ENCODE results near the gene EFCAB3.
"Not testable (repeated sequence)": the region's sequence is repeated elsewhere in the genome, so short reads cannot be mapped to it uniquely, and the experiment has no call there.

EFCAB3 gene

DNA sequence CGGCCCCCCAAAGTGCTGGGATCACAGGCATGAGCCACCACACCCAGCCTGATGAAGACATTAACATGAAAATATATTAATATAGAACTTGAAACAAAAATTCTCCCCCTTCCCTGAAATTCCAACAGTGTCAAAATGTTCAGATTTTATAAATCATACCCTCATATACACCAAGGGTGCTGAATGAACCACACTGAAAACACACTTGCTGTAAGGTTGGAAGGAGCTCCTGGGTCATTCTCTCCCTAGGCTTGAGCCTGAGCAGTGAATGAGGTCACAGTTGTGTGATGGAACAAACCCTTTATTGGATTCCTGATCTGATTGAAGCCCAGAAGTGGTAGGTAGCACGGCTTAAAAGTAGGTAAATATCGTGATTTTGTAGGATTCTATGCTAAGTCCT, at the start of gene EFCAB3:
Gene EFCAB3 (plus strand): TSS at position 301 of the 400 bp plus-strand sequence. CDS start 2,427 bp downstream, outside the sequence.
- DNase-seq (ENCODE audit: low read depth in 1 of 2, low spot score in 1 of 2): no peak
- in situ Hi-C loops (cut with HindIII; ENCODE audit: low pct_unique_long_range_greater_than_20kb, low sequenced_read_pairs): no loop called here
- no peak for TF ChIP-seq JUND (IDR thresholded peaks at IDR 0.05; ENCODE audit: low read depth)

GRCh38 chr17:62336527-62336926, 43.8 kb upstream of the EFCAB3 start:
- in situ Hi-C loops (cut with HindIII; ENCODE audit: low pct_unique_long_range_greater_than_20kb, low sequenced_read_pairs): no loop called here
- TF ChIP-seq JUND (IDR thresholded peaks at IDR 0.05; ENCODE audit: low read depth): no peak
- no peak for DNase-seq (ENCODE audit: low read depth in 1 of 2, low spot score in 1 of 2)

DNA sequence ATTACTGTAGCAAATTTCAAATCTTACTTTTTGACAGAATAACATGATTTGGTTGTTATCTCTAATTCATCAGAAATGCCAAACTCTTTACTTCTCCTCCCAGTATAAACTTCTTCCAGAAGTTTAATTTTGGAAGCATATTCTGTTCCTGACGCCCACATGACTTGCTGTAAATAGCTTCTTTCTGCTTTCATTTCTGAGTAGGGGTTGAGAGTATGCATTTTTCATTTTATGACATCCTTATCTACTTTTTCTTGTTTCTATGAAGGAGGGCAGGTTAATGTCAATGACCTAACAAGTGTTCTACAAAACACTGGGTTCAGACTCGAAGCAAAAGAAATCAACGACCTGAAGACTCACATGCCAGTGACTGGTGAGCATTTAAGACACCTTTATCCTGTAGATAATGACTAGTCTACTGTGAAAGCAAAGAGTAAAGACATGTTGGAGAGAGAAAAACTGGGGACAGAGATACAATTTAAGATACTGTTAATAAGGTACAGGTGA, 36.5 kb upstream of the EFCAB3 start:
- TF ChIP-seq JUND (IDR thresholded peaks at IDR 0.05; ENCODE audit: low read depth): no peak
- DNase-seq (ENCODE audit: low read depth in 1 of 2, low spot score in 1 of 2): no peak
- in situ Hi-C loops (cut with HindIII; ENCODE audit: low pct_unique_long_range_greater_than_20kb, low sequenced_read_pairs): no loop called here

- in situ Hi-C loops (cut with HindIII; ENCODE audit: low pct_unique_long_range_greater_than_20kb, low sequenced_read_pairs): no loop called here
- no peak for DNase-seq (ENCODE audit: low read depth in 1 of 2, low spot score in 1 of 2)
- TF ChIP-seq JUND (IDR thresholded peaks at IDR 0.05; ENCODE audit: low read depth): no peak
Measured at GRCh38 chr17:62351176-62351575, 29.2 kb upstream of the EFCAB3 start.

- in situ Hi-C loops (cut with HindIII; ENCODE audit: low pct_unique_long_range_greater_than_20kb, low sequenced_read_pairs): no loop called here
- no peak for DNase-seq (ENCODE audit: low read depth in 1 of 2, low spot score in 1 of 2)
- TF ChIP-seq JUND (IDR thresholded peaks at IDR 0.05; ENCODE audit: low read depth): no peak
Measured at GRCh38 chr17:62366191-62366590, 14.2 kb upstream of the EFCAB3 start.

- in situ Hi-C loops (cut with HindIII; ENCODE audit: low pct_unique_long_range_greater_than_20kb, low sequenced_read_pairs): no loop called here
- no peak for TF ChIP-seq JUND (IDR thresholded peaks at IDR 0.05; ENCODE audit: low read depth)
- no peak for DNase-seq (ENCODE audit: low read depth in 1 of 2, low spot score in 1 of 2)
Measured at GRCh38 chr17:62381561-62381960, 1.2 kb downstream of the EFCAB3 start.

GRCh38 chr17:62388856-62389255, 8.5 kb downstream of the EFCAB3 start:
- TF ChIP-seq JUND (IDR thresholded peaks at IDR 0.05; ENCODE audit: low read depth): no peak
- in situ Hi-C loops (cut with HindIII; ENCODE audit: low pct_unique_long_range_greater_than_20kb, low sequenced_read_pairs): no loop called here
- DNase-seq (ENCODE audit: low read depth in 1 of 2, low spot score in 1 of 2): no peak

DNA sequence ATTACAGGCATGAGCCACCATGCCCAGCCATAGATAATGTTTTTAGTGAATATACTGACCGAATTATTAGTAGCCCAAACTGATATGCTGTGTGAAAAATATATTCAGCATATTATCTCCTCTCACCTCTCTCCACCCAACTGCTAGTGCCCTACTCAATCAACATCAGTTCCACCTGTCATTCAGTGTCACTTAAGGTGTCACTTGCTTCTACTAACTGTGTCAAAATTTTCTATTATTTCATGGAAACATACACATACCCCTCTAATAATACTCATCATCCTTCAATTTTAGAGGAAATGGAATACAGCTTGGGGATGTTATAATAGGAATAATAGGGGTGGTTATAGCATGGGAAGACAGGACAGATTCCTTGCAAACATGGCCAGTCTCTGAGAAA, 12.6 kb downstream of the EFCAB3 start:
- TF ChIP-seq JUND (IDR thresholded peaks at IDR 0.05; ENCODE audit: low read depth): no peak
- in situ Hi-C loops (cut with HindIII; ENCODE audit: low pct_unique_long_range_greater_than_20kb, low sequenced_read_pairs): no loop called here
- no peak for DNase-seq (ENCODE audit: low read depth in 1 of 2, low spot score in 1 of 2)

DNA sequence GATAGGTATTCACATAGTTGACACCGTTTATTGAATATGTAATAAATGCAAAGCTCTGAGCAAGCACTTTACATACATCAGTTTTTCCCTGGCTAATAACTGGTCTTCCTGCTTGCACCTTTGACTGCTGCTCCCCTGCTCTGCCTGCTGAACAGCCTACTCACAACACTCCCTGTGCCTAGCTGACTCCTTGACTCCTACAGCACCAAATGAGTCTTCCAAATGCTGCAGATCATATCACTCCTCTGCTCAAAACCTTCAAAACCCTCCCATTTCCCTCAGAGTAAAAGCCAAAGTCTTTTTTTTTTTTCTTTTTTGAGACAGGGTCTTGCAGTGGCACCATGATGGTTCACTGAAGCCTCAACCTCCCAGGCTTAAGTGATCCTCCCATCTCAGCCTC, 18.5 kb downstream of the EFCAB3 start:
- in situ Hi-C loops (cut with HindIII; ENCODE audit: low pct_unique_long_range_greater_than_20kb, low sequenced_read_pairs): no loop called here
- TF ChIP-seq JUND (IDR thresholded peaks at IDR 0.05; ENCODE audit: low read depth): no peak
- no peak for DNase-seq (ENCODE audit: low read depth in 1 of 2, low spot score in 1 of 2)

- no peak for TF ChIP-seq JUND (IDR thresholded peaks at IDR 0.05; ENCODE audit: low read depth)
- in situ Hi-C loops (cut with HindIII; ENCODE audit: low pct_unique_long_range_greater_than_20kb, low sequenced_read_pairs): no loop called here
- DNase-seq (ENCODE audit: low read depth in 1 of 2, low spot score in 1 of 2): no peak
Measured at GRCh38 chr17:62405451-62405850, 25.1 kb downstream of the EFCAB3 start.

- DNase-seq (ENCODE audit: low read depth in 1 of 2, low spot score in 1 of 2); in situ Hi-C loops (cut with HindIII; ENCODE audit: low pct_unique_long_range_greater_than_20kb, low sequenced_read_pairs): not testable (repeated sequence)
Measured at GRCh38 chr17:62413090-62413489, 32.7 kb downstream of the EFCAB3 start.

GRCh38 chr17:62423647-62424461, 43.5 kb downstream of the EFCAB3 start, which contains the start of gene METTL2A:
TSS of gene METTL2A (plus strand) at chr17:62423897. CDS start at chr17:62423903, 6 bp downstream.
- peak; percentile 80 to 97 for DNase-seq (ENCODE audit: low read depth in 1 of 2, low spot score in 1 of 2)
- in situ Hi-C loops (cut with HindIII; ENCODE audit: low pct_unique_long_range_greater_than_20kb, low sequenced_read_pairs): not testable (repeated sequence)

- DNase-seq (ENCODE audit: low read depth in 1 of 2, low spot score in 1 of 2); in situ Hi-C loops (cut with HindIII; ENCODE audit: low pct_unique_long_range_greater_than_20kb, low sequenced_read_pairs): not testable (repeated sequence)
Measured at GRCh38 chr17:62426214-62426613, 45.9 kb downstream of the EFCAB3 start.

GRCh38 chr17:62435251-62435650, 54.9 kb downstream of the EFCAB3 start:
- in situ Hi-C loops (cut with HindIII; ENCODE audit: low pct_unique_long_range_greater_than_20kb, low sequenced_read_pairs); DNase-seq (ENCODE audit: low read depth in 1 of 2, low spot score in 1 of 2): not testable (repeated sequence)

- in situ Hi-C loops (cut with HindIII; ENCODE audit: low pct_unique_long_range_greater_than_20kb, low sequenced_read_pairs); DNase-seq (ENCODE audit: low read depth in 1 of 2, low spot score in 1 of 2): not testable (repeated sequence)
Measured at GRCh38 chr17:62441181-62441580, 60.8 kb downstream of the EFCAB3 start.

All from T47D (cell line).